Psoas muscle (tissue), 8 donors: ENCODE data around the gene GNB5. TPM values are rescaled to one million over a fixed set of nuclear protein-coding genes. Genes with fewer than 3 reads are reported as not detected.
A peak's percentile ranks its signal among the peaks of the same experiment; 100 is the strongest.

ENCODE experiments used
- ATAC-seq, 4 donors: fragments of 200-7000 bp; cut with Tn5 transposase; one replicate each; pipeline ENCODE4 v1.9.1; 2020; ENCODE audit warnings: moderate library complexity in 3 of 4, mild to moderate bottlenecking in 2 of 4
- DNase-seq, 2 donors: peaks; one replicate each; pipeline ENCODE4 v3.0.0-alpha.2; 2020
- H3K27ac ChIP-seq: fragments of 200-600 bp; one replicate; pipeline ENCODE4 v1.8.0; 2022
- H3K27me3 ChIP-seq, 3 donors: fragments of 200-600 bp in 1 of 3; one replicate each; pipeline versions ENCODE4 v1.6.1 to v1.8.0; 2013 to 2022; ENCODE audit warnings: low read length in 2 of 3, mild to moderate bottlenecking in 2 of 3, moderate library complexity in 1 of 3; ENCODE audit not compliant: insufficient read depth in 3 of 3
- H3K36me3 ChIP-seq, 2 donors: fragments of 200-600 bp in 1 of 2; one replicate each; pipeline versions ENCODE4 v1.6.1 to v1.8.0; 2013 to 2022; ENCODE audit warnings: low read depth in 1 of 2, mild to moderate bottlenecking in 1 of 2, moderate library complexity in 1 of 2; ENCODE audit not compliant: insufficient read depth in 1 of 2
- H3K4me1 ChIP-seq: fragments of 200-600 bp; one replicate; pipeline ENCODE4 v1.8.0; 2022
- H3K4me3 ChIP-seq: fragments of 200-600 bp; one replicate; pipeline ENCODE4 v1.8.0; 2022; ENCODE audit warnings: mild to moderate bottlenecking
- H3K9me3 ChIP-seq: fragments of 200-600 bp; one replicate; pipeline ENCODE4 v1.8.0; 2022
- WGBS, 3 donors: extraction: QIAGEN DNeasy Blood & Tissue Kit; methylation state at CpG; one replicate each; pipeline versions ENCODE4 v1.1.6 to v1.1.7; 2013; 5-methylcytosine and 5-hydroxymethylcytosine counted together
- intact Hi-C, 2 donors: fragments of 100-400 bp; cut with DNase I; formaldehyde crosslinking; loops; one replicate each; pipeline versions ENCODE4 v1.11.0 to v1.14.2; 2022
- polyA plus RNA-seq, 3 donors: library from polyadenylated mRNA; stranded (reverse); fragments of 200-250 nt; gene quantifications; one replicate each; pipeline ENCODE4 v1.2.3, GENCODE V29; 2013
- total RNA-seq, 4 donors: library from RNA; stranded (reverse); fragmentation: NEBNext Ultra II Directional in 2 of 4; extraction: Animal tissue kit (Norgen Biotek cat#: 25700) in 2 of 4; gene quantifications; one replicate each; pipeline versions ENCODE4 v1.2.1 to v1.2.4, GENCODE V29; 2021 to 2023
- TF ChIP-seq, protein P1 (sequence below): fragments of 200-600 bp; IDR thresholded peaks from one replicate; pipeline ENCODE4 v1.8.0; 2022; ENCODE audit warnings: antibody characterized with exemption
- donor health status: healthy with polysubstance abuse.
- donor health status: DM: no; HTN: no; CAD: no; lungs with moderate emphysema.
- donor health status: Bipolar disorder and iron deficiency.
- donor health status: healthy.
- donor health status: DM: yes; HTN: yes; CAD: no.
- donor health status: DM: no; HTN: no; CAD: no.
- donor health status: DM: no; HTN: no; CAD: no.
- donor health status: DM: yes; HTN: yes; CAD: no.

The GNB5 gene
- total and polyA plus RNA-seq, 7 donors: 0.86 to 2.5 (median 1.4) TPM

DNA sequence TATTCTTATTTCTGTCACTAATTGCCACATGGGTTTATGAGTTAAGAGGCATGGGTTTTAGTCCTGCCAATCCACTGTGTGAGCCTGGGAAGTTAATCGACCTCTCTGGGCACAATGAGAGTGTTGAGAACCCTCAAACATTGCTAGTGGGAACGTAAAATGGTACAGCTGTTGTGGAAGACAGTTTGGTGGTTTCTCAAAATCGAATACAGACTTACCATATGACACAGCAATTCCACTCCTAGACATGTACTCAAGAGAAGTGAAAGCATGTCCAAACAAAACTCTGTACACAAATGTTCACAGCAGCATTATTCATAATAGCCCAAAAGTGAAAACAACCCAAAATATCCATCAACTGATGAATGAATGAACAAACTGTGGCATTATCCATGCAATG, 5.7 kb upstream of the GNB5 start:
- intact Hi-C loops: no loop called here
- 80 to 84% (median 80%) methylated on average over 3 of the region's 3 CpGs for WGBS, 3 donors
- TF ChIP-seq, protein P1, sequence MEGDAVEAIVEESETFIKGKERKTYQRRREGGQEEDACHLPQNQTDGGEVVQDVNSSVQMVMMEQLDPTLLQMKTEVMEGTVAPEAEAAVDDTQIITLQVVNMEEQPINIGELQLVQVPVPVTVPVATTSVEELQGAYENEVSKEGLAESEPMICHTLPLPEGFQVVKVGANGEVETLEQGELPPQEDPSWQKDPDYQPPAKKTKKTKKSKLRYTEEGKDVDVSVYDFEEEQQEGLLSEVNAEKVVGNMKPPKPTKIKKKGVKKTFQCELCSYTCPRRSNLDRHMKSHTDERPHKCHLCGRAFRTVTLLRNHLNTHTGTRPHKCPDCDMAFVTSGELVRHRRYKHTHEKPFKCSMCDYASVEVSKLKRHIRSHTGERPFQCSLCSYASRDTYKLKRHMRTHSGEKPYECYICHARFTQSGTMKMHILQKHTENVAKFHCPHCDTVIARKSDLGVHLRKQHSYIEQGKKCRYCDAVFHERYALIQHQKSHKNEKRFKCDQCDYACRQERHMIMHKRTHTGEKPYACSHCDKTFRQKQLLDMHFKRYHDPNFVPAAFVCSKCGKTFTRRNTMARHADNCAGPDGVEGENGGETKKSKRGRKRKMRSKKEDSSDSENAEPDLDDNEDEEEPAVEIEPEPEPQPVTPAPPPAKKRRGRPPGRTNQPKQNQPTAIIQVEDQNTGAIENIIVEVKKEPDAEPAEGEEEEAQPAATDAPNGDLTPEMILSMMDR: no peak
- Histone ChIP-seq H3K4me1 (peaks cover 8% of the 10 kb centered on the region), H3K27ac (no peak overlapping the region), H3K4me3 (no peak overlapping the region), H3K36me3 (no peaks in the 10 kb centered on the region), H3K27me3 (no peaks in the 10 kb centered on the region), H3K9me3 (no peaks in the 10 kb centered on the region)
- DNase-seq (no peak), ATAC-seq (no peak)

GRCh38 chr15:52193791-52194190, 2.6 kb upstream of the GNB5 start:
- no peak overlapping the region for H3K27ac ChIP-seq
- 16 to 27% (median 23%) methylated on average over 1 of the region's 1 CpG for WGBS, 3 donors
- DNase-seq (no peak), ATAC-seq (no peak)
- no peak overlapping the region for H3K4me3 ChIP-seq
- no peaks in the 10 kb centered on the region for H3K27me3 ChIP-seq
- H3K4me1 ChIP-seq: peaks cover 8% of the 10 kb centered on the region
- TF ChIP-seq, protein P1: no peak
- intact Hi-C loops: no loop called here
- H3K36me3 ChIP-seq: no peaks in the 10 kb centered on the region
- no peaks in the 10 kb centered on the region for H3K9me3 ChIP-seq

DNA sequence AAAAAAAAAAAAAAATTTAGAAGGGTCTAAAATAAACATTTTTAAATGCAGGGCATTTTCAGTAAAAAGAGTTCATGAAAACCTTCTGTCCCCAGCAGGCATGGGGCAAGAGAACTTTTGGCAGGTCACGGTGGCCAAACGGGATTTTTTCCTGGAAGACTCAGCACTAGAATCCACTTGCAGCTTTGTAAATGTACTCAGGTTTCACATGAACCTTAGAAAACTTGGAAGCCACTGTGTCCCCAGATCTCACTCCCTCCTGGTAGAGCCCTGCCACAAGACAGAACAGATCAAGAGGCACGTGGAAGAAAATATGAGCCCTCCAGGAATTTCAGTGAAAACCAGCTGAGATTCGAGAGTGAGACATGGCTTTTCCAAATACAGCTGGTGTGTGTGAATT, 2.1 kb upstream of the GNB5 start:
- H3K4me3 ChIP-seq: no peak overlapping the region
- peak in 3 of 4 donors; percentile 40 to 81 (median 60) for ATAC-seq
- 19 to 34% (median 22%) methylated on average over 4 of the region's 4 CpGs for WGBS, 3 donors

GRCh38 chr15:52186651-52187486, 4.3 kb downstream of the GNB5 start:
- ATAC-seq (peak; percentile 40 to 79 (median 59)), DNase-seq (no peak)
- H3K4me3 ChIP-seq: no peak overlapping the region
- no peaks in the 10 kb centered on the region for H3K4me1 ChIP-seq
- no peaks in the 10 kb centered on the region for H3K9me3 ChIP-seq
- WGBS, 3 donors: 68 to 76% (median 71%) methylated on average over 11 of the region's 11 CpGs
- no peak overlapping the region for H3K27ac ChIP-seq
- TF ChIP-seq, protein P1: no peak
- no peaks in the 10 kb centered on the region for H3K36me3 ChIP-seq
- intact Hi-C loops: no loop called here
- no peaks in the 10 kb centered on the region for H3K27me3 ChIP-seq

More for the DNA sequence above, 2.1 kb upstream of the GNB5 start:
- TF ChIP-seq, protein P1: no peak
- no peaks in the 10 kb centered on the region for H3K36me3 ChIP-seq
- no peaks in the 10 kb centered on the region for H3K9me3 ChIP-seq
- no peak for DNase-seq
- H3K4me1 ChIP-seq: peaks cover 8% of the 10 kb centered on the region
- H3K27me3 ChIP-seq: no peaks in the 10 kb centered on the region
- intact Hi-C loops: no loop called here
- H3K27ac ChIP-seq: no peak overlapping the region
